Left renal pelvis (tissue), 4 donors: ENCODE measurements around the gene VIT. TPM values are rescaled to one million over a fixed set of nuclear protein-coding genes. Genes with fewer than 3 reads are reported as not detected.

Source experiments
- DNase-seq, 4 donors: peaks; one replicate each; pipeline ENCODE4 v3.0.0-alpha.2; 2013; ENCODE audit warnings: low read depth in 4 of 4, low spot score in 3 of 4
- polyA plus RNA-seq, 4 donors: library from polyadenylated mRNA; unstranded; fragments of 120-200 nt; gene quantifications; one replicate each; pipeline ENCODE4 v1.2.1, GENCODE V29; 2013; ENCODE audit not compliant: insufficient read length in 4 of 4

Gene VIT
- polyA plus RNA-seq, 4 donors = 0.09 to 4.6 (median 0.20) TPM; not detected in 1

DNA sequence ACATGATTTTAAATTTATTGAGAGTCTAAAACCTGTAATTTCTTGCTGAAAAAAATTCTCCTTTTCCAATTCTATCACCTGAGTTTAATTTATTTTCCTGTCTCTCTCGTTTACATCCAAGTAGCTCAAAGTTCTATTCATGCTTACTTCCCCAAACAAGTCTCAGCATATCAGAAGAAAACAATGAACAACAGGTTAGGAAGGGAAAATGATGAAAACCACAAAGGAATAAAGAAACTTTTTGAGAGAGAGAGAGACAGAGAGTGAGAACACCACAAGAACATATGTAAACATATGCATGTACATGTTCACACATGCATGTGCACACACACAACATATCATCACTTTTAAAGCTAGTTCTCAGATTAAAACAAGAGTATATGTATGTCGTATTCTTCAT, 157.7 kb downstream of the VIT start:
- DNase-seq = no peak

- DNase-seq = no peak
Measured at GRCh38 chr2:36855429-36855828, 158.9 kb downstream of the VIT start.

DNA sequence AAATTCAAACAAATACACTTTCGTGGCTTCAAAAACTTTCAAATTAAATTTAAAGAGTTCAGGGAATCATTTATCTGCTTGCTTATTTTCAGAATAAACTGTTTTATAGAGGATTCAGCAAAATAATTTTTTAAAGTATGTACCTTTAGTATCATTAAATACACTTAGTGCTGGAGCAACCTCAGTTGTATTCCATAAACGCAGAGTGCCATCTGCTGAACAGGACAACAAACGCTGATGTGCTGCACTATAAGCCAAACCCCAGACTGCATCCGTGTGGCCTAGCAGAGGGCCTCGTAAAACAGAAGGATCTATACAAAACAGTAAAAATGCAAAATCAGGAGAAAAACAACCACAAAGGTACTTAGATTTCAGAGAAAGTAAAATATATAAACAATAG, 161.2 kb downstream of the VIT start:
- no peak for DNase-seq

GRCh38 chr2:36858551-36859365, 162.3 kb downstream of the VIT start:
- no peak for DNase-seq

GRCh38 chr2:36859366-36859792, 162.9 kb downstream of the VIT start:
- no peak for DNase-seq

GRCh38 chr2:36861896-36862295, 165.4 kb downstream of the VIT start:
- DNase-seq = no peak

Other genes starting within 250 kb of the VIT start
- 100 to 1,000 TPM in 1 of 4 donors, 10 to 100 TPM in 3; 72.5 to 101 (median 80.5) TPM for gene FEZ2, start 98.5 kb upstream of the VIT start, polyA plus RNA-seq